HG03097 (cell line): ENCODE data around the gene SLC38A10.

Experiments
- ATAC-seq: cut with Tn5 transposase; IDR thresholded peaks from one replicate; pipeline ENCODE4 v1.9.1; 2021; ENCODE audit not compliant: unreplicated experiment, low FRiP score

Gene SLC38A10

DNA sequence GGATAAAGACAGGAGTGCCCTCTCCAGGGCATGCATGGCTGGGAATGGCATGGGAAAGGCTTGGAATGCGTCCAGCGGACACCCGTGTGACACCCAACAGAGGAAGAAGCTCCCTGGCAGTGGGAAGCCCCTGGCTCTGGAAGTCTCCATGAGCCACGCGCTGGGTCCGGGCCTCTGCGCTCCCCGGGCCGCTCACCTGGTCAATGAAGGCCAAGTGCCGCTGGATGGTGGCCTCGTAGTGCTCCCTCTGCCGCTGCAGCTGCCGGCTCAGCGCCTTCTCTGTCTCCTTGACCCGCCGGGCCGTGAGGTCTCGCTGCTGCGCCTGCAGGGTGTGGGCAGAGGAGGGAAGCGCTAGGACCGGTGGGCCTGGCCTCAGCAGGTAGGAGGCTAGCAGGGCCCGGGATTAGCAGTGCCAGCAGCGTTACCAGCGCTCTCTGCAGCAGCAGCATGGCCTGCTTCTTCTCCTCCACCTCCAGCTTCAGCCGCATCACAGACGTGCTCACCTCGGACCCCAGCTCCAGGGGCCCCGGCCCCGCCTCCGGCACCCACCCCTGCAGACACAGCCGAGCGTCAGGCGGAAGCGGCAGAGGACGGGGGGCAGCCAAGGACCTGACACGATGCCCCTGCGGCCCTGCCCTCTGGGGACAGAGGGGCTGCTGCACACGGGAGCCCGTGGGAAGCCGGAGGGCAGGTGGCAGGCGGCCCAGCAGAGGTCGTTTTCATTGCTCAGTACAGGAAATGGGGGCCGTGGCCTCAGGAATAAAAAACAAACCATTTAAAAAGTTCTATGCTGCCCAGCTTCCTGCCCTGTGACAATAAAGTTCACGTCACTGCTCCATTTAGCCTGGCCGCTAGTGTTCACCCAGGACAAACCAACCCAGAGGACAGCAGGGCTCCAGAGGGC lies 98.3 kb downstream of the SLC38A10 start:
- no peak for ATAC-seq

DNA sequence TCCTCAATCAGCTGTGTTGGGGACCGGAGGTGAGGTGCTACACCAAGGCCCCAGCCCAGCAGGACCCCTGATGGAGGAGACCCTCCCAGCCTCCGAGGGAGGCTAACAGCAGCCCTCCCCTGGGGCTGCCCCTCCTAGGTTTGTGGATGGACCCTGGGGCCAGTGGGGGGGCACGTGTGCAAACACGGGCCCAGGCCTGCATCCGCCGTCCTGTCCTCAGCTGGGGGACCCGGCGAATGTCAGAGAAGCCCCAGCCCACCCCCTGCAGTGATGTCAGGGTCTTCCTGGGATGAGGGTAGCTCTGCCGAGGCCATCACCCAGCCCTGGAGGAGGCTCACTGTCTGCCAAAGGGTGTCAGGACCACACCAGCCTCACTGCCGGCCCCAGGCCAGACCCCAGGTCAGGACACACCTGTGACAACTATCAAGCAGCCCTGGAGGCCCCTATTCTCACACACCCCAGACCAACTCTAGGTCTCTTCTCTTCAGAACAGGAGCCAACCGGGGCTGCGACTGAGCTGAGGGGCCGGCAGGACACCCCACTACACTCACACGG lies 99.1 kb downstream of the SLC38A10 start:
- no peak for ATAC-seq
